Lower leg skin (tissue), 4 donors: Measurements from ENCODE around the gene APBA1. TPM values are rescaled to one million over a fixed set of nuclear protein-coding genes. Genes with fewer than 3 reads are reported as not detected.

Experiments used
- DNase-seq, 2 donors: peaks; one replicate each; pipeline ENCODE4 v3.0.0-alpha.2; 2019; ENCODE audit warnings: low spot score in 2 of 2
- H3K4me3 ChIP-seq: fragments of 200-600 bp; sonication (generic); 2 replicates; pipeline ENCODE4 v1.5.1; 2017; ENCODE audit warnings: mild to moderate bottlenecking, low read depth; ENCODE audit not compliant: poor library complexity, severe bottlenecking
- POLR2A ChIP-seq, 2 donors: fragments of 450-650 bp; IDR thresholded peaks; one replicate each; pipeline ENCODE4 v1.6.1; 2016 to 2017; ENCODE audit warnings: antibody characterized with exemption in 2 of 2, mild to moderate bottlenecking in 1 of 2, moderate library complexity in 1 of 2
- WGBS, 2 donors: methylation state at CpG; one replicate each; pipeline ENCODE4 v1.1.5; 2018; 5-methylcytosine and 5-hydroxymethylcytosine counted together
- intact Hi-C: fragments of 100-400 bp; cut with DNase I; formaldehyde crosslinking; loops from one replicate; pipeline ENCODE4 v1.15.0; 2023; ENCODE audit warnings: low total_unique reads
- total RNA-seq, 4 donors: library from RNA; depleted of rRNA; stranded (reverse); fragments of >200 nt; gene quantifications; one replicate each; pipeline ENCODE4 v1.1.0, GENCODE V29; 2016
- TF ChIP-seq, protein P1 (sequence below), 3 donors: fragments of 450-650 bp; IDR thresholded peaks; one replicate each; pipeline ENCODE4 v1.5.1; 2016; ENCODE audit warnings: antibody characterized with exemption in 3 of 3, mild to moderate bottlenecking in 3 of 3, moderate library complexity in 2 of 3

APBA1 gene
- total RNA-seq, 4 donors from 2014 or later: 4.9 to 12.7 (median 8.7) TPM

DNA sequence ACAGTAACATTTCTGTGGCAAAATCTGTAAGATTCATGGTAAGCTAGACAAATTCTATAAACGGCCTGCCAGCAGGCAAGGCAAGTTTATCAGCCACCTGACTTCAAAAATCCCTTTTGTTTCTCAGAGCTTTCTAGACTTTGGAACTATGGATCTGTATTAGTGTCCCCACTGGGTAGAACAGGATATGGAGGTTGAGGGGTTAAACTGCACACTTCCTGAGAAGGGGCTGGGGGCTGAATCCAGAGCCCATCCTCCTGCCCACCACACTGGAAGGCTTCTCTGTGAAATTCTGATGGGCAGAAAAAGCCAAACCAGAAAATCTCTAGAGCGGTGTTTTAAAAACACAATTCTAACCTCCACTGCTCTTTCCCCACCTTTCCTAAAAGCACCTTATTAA lies 218.4 kb downstream of the APBA1 start:
- no peak for TF ChIP-seq POLR2A (IDR thresholded peaks at IDR 0.05)
- TF ChIP-seq, protein P1, sequence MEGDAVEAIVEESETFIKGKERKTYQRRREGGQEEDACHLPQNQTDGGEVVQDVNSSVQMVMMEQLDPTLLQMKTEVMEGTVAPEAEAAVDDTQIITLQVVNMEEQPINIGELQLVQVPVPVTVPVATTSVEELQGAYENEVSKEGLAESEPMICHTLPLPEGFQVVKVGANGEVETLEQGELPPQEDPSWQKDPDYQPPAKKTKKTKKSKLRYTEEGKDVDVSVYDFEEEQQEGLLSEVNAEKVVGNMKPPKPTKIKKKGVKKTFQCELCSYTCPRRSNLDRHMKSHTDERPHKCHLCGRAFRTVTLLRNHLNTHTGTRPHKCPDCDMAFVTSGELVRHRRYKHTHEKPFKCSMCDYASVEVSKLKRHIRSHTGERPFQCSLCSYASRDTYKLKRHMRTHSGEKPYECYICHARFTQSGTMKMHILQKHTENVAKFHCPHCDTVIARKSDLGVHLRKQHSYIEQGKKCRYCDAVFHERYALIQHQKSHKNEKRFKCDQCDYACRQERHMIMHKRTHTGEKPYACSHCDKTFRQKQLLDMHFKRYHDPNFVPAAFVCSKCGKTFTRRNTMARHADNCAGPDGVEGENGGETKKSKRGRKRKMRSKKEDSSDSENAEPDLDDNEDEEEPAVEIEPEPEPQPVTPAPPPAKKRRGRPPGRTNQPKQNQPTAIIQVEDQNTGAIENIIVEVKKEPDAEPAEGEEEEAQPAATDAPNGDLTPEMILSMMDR (IDR thresholded peaks at IDR 0.05): no peak
- DNase-seq: no peak
- WGBS, 2 donors: 80 to 84% methylated on average over 2 of the region's 2 CpGs

GRCh38 chr9:69452110-69452782 lies 219.9 kb downstream of the APBA1 start:
- 84 to 90% methylated on average over 13 of the region's 13 CpGs for WGBS, 2 donors
- no peak for DNase-seq
- intact Hi-C loops: no loop called here
- H3K4me3 ChIP-seq: no peak overlapping the region
- TF ChIP-seq, protein P1 (IDR thresholded peaks at IDR 0.05): no peak
- TF ChIP-seq POLR2A (IDR thresholded peaks at IDR 0.05): no peak

More for the DNA sequence above, 218.4 kb downstream of the APBA1 start:
- H3K4me3 ChIP-seq: no peak overlapping the region
- intact Hi-C loops: no loop called here

DNA sequence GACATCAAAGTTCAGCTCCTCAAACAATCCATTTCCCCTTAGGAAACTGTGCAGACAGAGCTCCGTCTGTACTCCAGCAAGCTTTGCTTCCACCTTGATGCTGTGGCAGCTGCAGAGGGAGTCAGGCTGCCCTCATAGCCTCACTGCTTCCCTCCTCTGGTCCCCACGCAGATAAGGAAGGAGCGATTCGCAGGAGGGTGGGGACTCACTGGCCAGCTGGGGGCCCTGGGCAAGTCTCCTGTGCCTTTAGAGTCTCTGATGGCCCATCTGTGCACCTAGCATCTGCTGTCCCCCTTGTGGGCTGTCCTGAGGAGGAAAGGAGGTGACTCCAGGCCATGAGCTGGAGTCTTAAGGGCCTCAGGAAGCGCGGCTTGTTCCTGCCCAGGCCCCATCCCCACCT lies 225.7 kb downstream of the APBA1 start:
- no peak for DNase-seq
- TF ChIP-seq, protein P1 (IDR thresholded peaks at IDR 0.05): no peak
- TF ChIP-seq POLR2A (IDR thresholded peaks at IDR 0.05): no peak
- intact Hi-C loops: no loop called here
- WGBS, 2 donors: 90 to 98% methylated on average over 6 of the region's 6 CpGs
- no peak overlapping the region for H3K4me3 ChIP-seq

- no peak overlapping the region for H3K4me3 ChIP-seq
- intact Hi-C loops: no loop called here
- DNase-seq: no peak
- TF ChIP-seq POLR2A (IDR thresholded peaks at IDR 0.05): no peak
- TF ChIP-seq, protein P1 (IDR thresholded peaks at IDR 0.05): no peak
- 87 to 88% methylated on average over 5 of the region's 5 CpGs for WGBS, 2 donors
Observed at GRCh38 chr9:69445251-69445650, 226.9 kb downstream of the APBA1 start.

- H3K4me3 ChIP-seq: no peak overlapping the region
- intact Hi-C loops: no loop called here
- WGBS, 2 donors: 86 to 93% methylated on average over 4 of the region's 4 CpGs
- no peak for TF ChIP-seq POLR2A (IDR thresholded peaks at IDR 0.05)
- TF ChIP-seq, protein P1 (IDR thresholded peaks at IDR 0.05): no peak
- DNase-seq: no peak
Observed at GRCh38 chr9:69444791-69445190, 227.4 kb downstream of the APBA1 start.

DNA sequence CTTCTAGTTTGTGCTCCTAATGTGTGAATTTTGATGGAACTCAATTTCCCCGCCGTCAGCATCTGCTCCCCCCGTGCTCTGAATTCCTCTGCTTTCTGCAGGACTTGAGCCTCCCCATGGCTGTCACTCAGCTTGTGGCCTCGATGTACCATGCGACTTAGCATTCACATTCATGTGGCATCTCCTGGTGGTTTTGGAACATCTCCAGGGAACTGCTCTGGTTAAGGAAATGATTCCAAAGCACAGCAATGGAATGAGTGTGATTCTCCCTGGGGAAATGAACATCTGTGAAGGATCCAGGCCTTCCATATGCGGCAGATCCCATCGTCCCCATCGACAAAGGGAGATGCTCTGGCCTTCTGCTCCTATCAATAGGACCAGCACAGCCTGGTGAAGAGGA lies 228.2 kb downstream of the APBA1 start:
- TF ChIP-seq, protein P1 (IDR thresholded peaks at IDR 0.05): no peak
- TF ChIP-seq POLR2A (IDR thresholded peaks at IDR 0.05): no peak
- 53 to 61% methylated on average over 8 of the region's 8 CpGs for WGBS, 2 donors
- no peak for DNase-seq
- intact Hi-C loops: no loop called here
- no peak overlapping the region for H3K4me3 ChIP-seq
